T-helper 17 cell (primary cell): ENCODE results near the gene MICB. TPM values are rescaled to one million over a fixed set of nuclear protein-coding genes. Genes with fewer than 3 reads are reported as not detected.
"Not testable (repeated sequence)": the region's sequence is repeated elsewhere in the genome, so short reads cannot be mapped to it uniquely, and the experiment has no call there.

Source experiments
- ATAC-seq: fragments of 150-1000 bp; cut with Tn5 transposase; 2 replicates; pipeline ENCODE4 v1.10.0; 2021; ENCODE audit warnings: mild to moderate bottlenecking, moderate library complexity
- DNase-seq, 3 donors: peaks; one replicate each; pipeline versions ENCODE4 v3.0.0 to v3.0.0-alpha.2; 2020 to 2021
- H3K9me3 ChIP-seq: one replicate; pipeline ENCODE4 v1.7.0; 2013; ENCODE audit warnings: low read length, mild to moderate bottlenecking; ENCODE audit not compliant: control insufficient read depth, poor library complexity, severe bottlenecking
- H3K27ac Mint-ChIP-seq: one replicate; pipeline ENCODE4 v1.8.0; 2022; ENCODE audit warnings: mild to moderate bottlenecking, moderate library complexity, mixed read lengths
- H3K27me3 Mint-ChIP-seq: one replicate; pipeline ENCODE4 v1.8.0; 2022; ENCODE audit warnings: mixed read lengths
- H3K36me3 Mint-ChIP-seq: one replicate; pipeline ENCODE4 v1.8.0; 2022; ENCODE audit warnings: low read depth, mixed read lengths
- H3K4me1 Mint-ChIP-seq: one replicate; pipeline ENCODE4 v1.8.0; 2022; ENCODE audit warnings: mild to moderate bottlenecking, mixed read lengths
- H3K4me3 Mint-ChIP-seq: one replicate; pipeline ENCODE4 v1.8.0; 2022; ENCODE audit warnings: mild to moderate bottlenecking, moderate library complexity, mixed read lengths
- total RNA-seq, 4 donors: library from RNA in 2 of 4; stranded (reverse) in 2 of 4; gene quantifications; one replicate each; pipeline ENCODE4 v1.2.3 and lab custom pipeline; 2022 to 2026

The MICB gene
- total RNA-seq, 2 donors from 2014 or later: 16.5 to 17.6 TPM

DNA sequence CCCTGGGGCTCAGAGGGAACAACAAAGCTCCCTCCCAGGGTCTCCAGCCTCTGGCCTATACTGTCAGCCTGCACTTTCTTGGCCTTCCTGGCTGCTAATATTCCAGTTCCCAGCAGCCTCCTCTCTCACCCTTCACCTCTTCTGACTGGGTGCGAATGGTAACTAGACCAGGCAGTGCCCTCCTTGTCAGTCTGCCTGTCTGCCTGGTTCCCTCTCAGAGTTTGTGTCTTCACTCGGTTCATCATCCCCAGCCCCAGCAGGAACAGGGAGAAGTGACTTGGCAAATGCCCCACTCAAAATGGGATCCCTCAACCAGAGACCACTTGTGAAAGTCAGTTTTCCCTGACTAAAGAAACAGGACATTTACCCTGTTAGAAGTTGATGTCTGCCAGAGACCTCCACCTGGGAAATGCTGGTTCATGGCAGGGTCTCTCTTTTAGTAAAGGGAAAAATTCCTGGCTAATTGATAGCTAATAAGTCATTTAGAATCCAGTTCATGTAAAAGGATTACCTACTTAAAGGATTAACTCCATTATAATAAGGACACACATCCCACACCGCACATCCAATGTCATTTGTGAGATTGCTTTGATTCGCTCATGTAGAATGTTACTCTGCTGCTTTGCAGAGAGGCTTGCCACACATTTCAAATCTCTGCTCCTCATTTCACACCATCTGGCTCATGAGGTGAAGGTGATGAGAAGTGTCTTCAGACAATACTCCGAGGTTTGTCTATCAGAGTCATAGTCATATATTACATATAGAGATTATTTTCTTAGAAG is 18.6 kb upstream of the MICB start:
- ATAC-seq (no peak), DNase-seq (no peak)
- Mint-ChIP-seq H3K27me3 (no peaks in the 10 kb centered on the region), H3K4me1 (peaks cover 19% of the 10 kb centered on the region), H3K4me3 (no peak overlapping the region), H3K36me3 (no peaks in the 10 kb centered on the region), H3K27ac (peak overlapping the region; percentile 77)
- no peaks in the 10 kb centered on the region for H3K9me3 ChIP-seq

DNA sequence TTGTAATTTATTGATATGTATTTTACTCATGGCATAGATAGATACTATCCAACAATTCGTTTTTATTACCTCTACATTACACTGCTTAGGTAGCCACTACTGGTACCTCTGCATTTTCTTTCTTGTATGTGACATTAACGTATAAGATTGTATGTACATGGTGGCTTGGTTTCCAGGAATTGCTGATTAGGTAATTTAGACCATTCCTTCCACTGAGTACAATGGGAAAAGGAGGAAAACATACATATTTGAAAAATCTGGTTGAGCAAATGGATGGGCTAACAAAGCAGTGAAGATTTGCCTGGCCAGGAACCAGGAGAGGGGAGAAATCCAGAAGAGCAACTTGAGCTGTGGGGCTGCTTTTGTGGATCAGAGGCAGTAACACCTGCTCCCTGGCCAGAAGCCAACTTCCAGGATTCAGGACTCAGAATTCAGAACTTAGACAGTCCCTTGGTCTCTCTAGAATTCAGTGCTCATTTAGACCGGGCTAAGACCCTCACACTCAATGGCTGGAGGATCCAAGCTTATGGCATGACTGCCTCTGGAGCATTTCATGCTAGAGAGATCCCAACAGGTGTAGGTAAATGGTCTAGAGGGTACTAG is 17.9 kb upstream of the MICB start:
- H3K9me3 ChIP-seq: no peaks in the 10 kb centered on the region
- Mint-ChIP-seq H3K36me3 (no peaks in the 10 kb centered on the region), H3K4me1 (peaks cover 22% of the 10 kb centered on the region), H3K27ac (no peak overlapping the region), H3K27me3 (no peaks in the 10 kb centered on the region), H3K4me3 (no peak overlapping the region)
- ATAC-seq (no peak), DNase-seq (no peak)

GRCh38 chr6:31480574-31480973 is 17.4 kb upstream of the MICB start:
- ATAC-seq: no peak
- peaks cover 23% of the 10 kb centered on the region for H3K4me1 Mint-ChIP-seq
- H3K36me3 Mint-ChIP-seq: no peaks in the 10 kb centered on the region
- no peak overlapping the region for H3K4me3 Mint-ChIP-seq
- no peak for DNase-seq
- no peak overlapping the region for H3K27ac Mint-ChIP-seq
- no peaks in the 10 kb centered on the region for H3K9me3 ChIP-seq
- no peaks in the 10 kb centered on the region for H3K27me3 Mint-ChIP-seq

GRCh38 chr6:31483392-31483791 is 14.6 kb upstream of the MICB start:
- H3K9me3 ChIP-seq: no peaks in the 10 kb centered on the region
- no peak for DNase-seq
- H3K36me3 Mint-ChIP-seq: no peaks in the 10 kb centered on the region
- no peak overlapping the region for H3K4me3 Mint-ChIP-seq
- no peaks in the 10 kb centered on the region for H3K27me3 Mint-ChIP-seq
- peaks cover 16% of the 10 kb centered on the region for H3K4me1 Mint-ChIP-seq
- H3K27ac Mint-ChIP-seq: no peak overlapping the region
- no peak for ATAC-seq

- DNase-seq: no peak
Observed at GRCh38 chr6:31485055-31485454, 12.9 kb upstream of the MICB start.

DNA sequence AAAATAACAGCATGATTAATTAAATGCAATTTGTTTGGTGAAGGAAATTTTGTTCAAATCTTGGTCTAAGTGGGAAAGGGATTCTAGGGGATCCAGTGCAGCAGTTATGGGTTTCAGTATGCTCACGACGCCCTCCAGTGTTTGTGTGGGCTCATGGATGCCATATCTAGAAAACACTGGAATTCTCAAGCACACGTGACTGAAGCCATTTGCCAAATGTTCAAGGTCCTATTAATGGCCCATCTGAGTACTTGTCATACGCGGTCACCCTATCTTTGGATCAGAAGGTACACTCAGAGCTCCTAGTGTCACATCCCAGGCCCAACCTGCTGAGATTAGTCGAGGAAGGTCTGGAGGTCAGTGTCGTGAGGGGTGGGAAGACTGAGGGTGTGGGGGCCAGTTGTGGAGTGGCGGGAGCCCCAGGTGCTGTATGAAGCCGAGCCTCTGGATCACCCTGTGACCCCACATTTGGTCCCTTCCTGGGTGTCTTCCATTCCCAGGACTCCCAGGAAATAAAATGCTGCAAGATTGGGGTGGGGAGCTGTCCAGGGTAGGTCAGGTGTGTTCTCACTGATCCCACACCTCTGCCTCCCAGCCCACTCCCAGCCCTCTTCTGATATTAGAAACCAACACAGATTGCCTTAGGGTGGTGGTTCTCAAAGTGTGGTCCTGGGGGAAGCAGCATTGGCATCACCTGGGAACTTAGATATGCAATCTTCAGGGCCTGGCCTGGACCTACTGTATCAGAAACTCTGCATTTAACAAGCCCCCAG is 11.7 kb upstream of the MICB start:
- peaks cover 15% of the 10 kb centered on the region for H3K4me1 Mint-ChIP-seq
- not testable (repeated sequence) for H3K27ac Mint-ChIP-seq, ATAC-seq, H3K36me3 Mint-ChIP-seq, H3K27me3 Mint-ChIP-seq, DNase-seq, H3K4me3 Mint-ChIP-seq, H3K9me3 ChIP-seq

More at GRCh38 chr6:31485055-31485454, 12.9 kb upstream of the MICB start:
- ATAC-seq: no peak
- Mint-ChIP-seq H3K27me3 (no peaks in the 10 kb centered on the region), H3K4me1 (peaks cover 12% of the 10 kb centered on the region), H3K27ac (no peak overlapping the region), H3K36me3 (no peaks in the 10 kb centered on the region), H3K4me3 (no peak overlapping the region)
- no peaks in the 10 kb centered on the region for H3K9me3 ChIP-seq

GRCh38 chr6:31487674-31488073 is 10.3 kb upstream of the MICB start:
- not testable (repeated sequence) for DNase-seq, H3K4me3 Mint-ChIP-seq, H3K27ac Mint-ChIP-seq, H3K27me3 Mint-ChIP-seq, ATAC-seq, H3K36me3 Mint-ChIP-seq, H3K9me3 ChIP-seq
- peaks cover 17% of the 10 kb centered on the region for H3K4me1 Mint-ChIP-seq

DNA sequence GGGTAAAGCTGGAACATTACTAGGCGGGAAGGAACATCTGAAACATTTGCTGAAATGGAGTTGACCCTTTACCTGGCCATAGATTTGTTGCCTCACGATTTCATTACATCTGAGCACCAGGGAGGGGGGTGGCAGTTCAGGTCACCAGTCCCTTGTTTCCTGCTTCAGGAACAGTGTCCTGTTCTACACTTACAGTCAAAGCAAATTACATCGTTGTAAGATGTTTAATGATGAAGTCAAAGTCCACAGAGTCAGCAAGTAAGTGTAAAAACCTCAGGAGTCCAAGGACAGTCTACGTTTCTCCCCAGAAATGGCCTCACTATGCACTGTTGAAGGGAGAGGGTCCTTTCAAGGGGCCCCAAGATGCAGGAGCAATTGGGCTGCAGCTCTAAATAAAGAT is 8.9 kb upstream of the MICB start:
- no peak overlapping the region for H3K27ac Mint-ChIP-seq
- ATAC-seq: no peak

GRCh38 chr6:31490115-31490873 is 7.7 kb upstream of the MICB start:
- H3K9me3 ChIP-seq: no peaks in the 10 kb centered on the region
- peaks cover 2% of the 10 kb centered on the region for H3K36me3 Mint-ChIP-seq
- H3K4me1 Mint-ChIP-seq: peaks cover 17% of the 10 kb centered on the region
- peak overlapping the region; percentile 67 for H3K27ac Mint-ChIP-seq
- H3K27me3 Mint-ChIP-seq: no peaks in the 10 kb centered on the region
- no peak overlapping the region for H3K4me3 Mint-ChIP-seq
- DNase-seq (no peak), ATAC-seq (no peak)

More for the DNA sequence above, 8.9 kb upstream of the MICB start:
- H3K27me3 Mint-ChIP-seq: no peaks in the 10 kb centered on the region
- H3K4me1 Mint-ChIP-seq: peaks cover 20% of the 10 kb centered on the region
- H3K36me3 Mint-ChIP-seq: peaks cover 2% of the 10 kb centered on the region
- H3K4me3 Mint-ChIP-seq: no peak overlapping the region
- no peaks in the 10 kb centered on the region for H3K9me3 ChIP-seq
- no peak for DNase-seq

- H3K4me1 Mint-ChIP-seq: peaks cover 36% of the 10 kb centered on the region
- peak overlapping the region; percentile 95 for H3K27ac Mint-ChIP-seq
- not testable (repeated sequence) for H3K9me3 ChIP-seq, DNase-seq, H3K36me3 Mint-ChIP-seq, ATAC-seq, H3K27me3 Mint-ChIP-seq
- peak overlapping the region; percentile 98 for H3K4me3 Mint-ChIP-seq
Observed at GRCh38 chr6:31493550-31493874, 4.4 kb upstream of the MICB start.

GRCh38 chr6:31493875-31494694 is 3.9 kb upstream of the MICB start:
- Mint-ChIP-seq H3K4me1 (peaks cover 41% of the 10 kb centered on the region), H3K27me3 (no peaks in the 10 kb centered on the region), H3K27ac (peak overlapping the region; percentile 95), H3K4me3 (peak overlapping the region; percentile 98), H3K36me3 (peaks cover 2% of the 10 kb centered on the region)
- ATAC-seq: peak; percentile 54
- peak; percentile 53 to 73 (median 73) for DNase-seq
- no peaks in the 10 kb centered on the region for H3K9me3 ChIP-seq

DNA sequence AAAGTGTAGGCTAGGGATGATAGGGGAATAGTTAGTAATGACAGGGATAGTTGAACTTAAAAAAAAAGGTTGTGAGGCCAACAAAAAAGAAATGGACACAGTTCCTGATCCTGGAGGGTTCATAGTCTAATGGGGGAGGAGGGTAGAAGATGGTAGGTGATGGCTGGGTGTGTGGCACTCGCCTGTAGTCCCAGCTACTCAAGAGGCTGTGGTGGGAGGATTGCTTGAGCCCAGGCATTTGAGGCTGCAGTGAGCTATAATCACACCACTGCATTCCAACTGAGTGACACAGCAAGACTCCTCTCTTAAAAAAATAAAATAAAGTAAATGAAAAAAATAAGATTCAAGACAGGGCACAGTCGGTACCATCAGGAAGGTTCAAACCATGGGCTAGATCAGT is 2.4 kb upstream of the MICB start:
- H3K36me3 Mint-ChIP-seq: peaks cover 2% of the 10 kb centered on the region
- peak overlapping the region; percentile 95 for H3K27ac Mint-ChIP-seq
- peak overlapping the region; percentile 98 for H3K4me3 Mint-ChIP-seq
- DNase-seq (no peak), ATAC-seq (no peak)
- H3K4me1 Mint-ChIP-seq: peaks cover 48% of the 10 kb centered on the region
- H3K9me3 ChIP-seq: no peaks in the 10 kb centered on the region
- no peaks in the 10 kb centered on the region for H3K27me3 Mint-ChIP-seq
